Erythroblast (primary cell): ENCODE data around the gene ACADSB.

Experiments used
- GATA1 ChIP-seq: IDR thresholded peaks from 2 replicates; pipeline ENCODE4 v1.6.1; 2011; ENCODE audit warnings: low read depth, mild to moderate bottlenecking, control low read depth, low read length, moderate library complexity
- POLR2A ChIP-seq: IDR thresholded peaks from 2 replicates; pipeline ENCODE4 v1.6.1; 2011; ENCODE audit warnings: mild to moderate bottlenecking, low read length

- TF ChIP-seq POLR2A: no peak
- TF ChIP-seq GATA1: no peak
Measured at GRCh38 chr10:123039632-123039930, 30.8 kb downstream of the ACADSB start.
